Gastroesophageal sphincter (tissue), 4 donors: ENCODE data around the gene ARF6. TPM values are rescaled to one million over a fixed set of nuclear protein-coding genes. Genes with fewer than 3 reads are reported as not detected.
A peak's percentile ranks its signal among the peaks of the same experiment; 100 is the strongest.
"Not testable (repeated sequence)": the region's sequence is repeated elsewhere in the genome, so short reads cannot be mapped to it uniquely, and the experiment has no call there.

Experiments
- ATAC-seq: fragments of 150-250 bp; one replicate; pipeline ENCODE4 v1.9.1; 2016; ENCODE audit warnings: mild to moderate bottlenecking, moderate library complexity
- H3K27ac ChIP-seq, 4 donors: fragments of 200-600 bp; sonication (generic) in 3 of 4; 1 replicate in 3 of 4; 2 replicates in 1 of 4; pipeline ENCODE4 v1.5.1; 2016 to 2019
- H3K27me3 ChIP-seq: fragments of 200-600 bp; sonication (generic); one replicate; pipeline ENCODE4 v1.5.1; 2019
- H3K36me3 ChIP-seq, 2 donors: fragments of 200-600 bp; sonication (generic); one replicate each; pipeline ENCODE4 v1.5.1; 2019; ENCODE audit warnings: control low read depth in 1 of 2
- H3K4me1 ChIP-seq, 3 donors: fragments of 200-600 bp; sonication (generic); 1 replicate in 2 of 3; 2 replicates in 1 of 3; pipeline ENCODE4 v1.5.1; 2016 to 2019; ENCODE audit warnings: control low read depth in 2 of 3
- H3K4me3 ChIP-seq, 2 donors: fragments of 200-600 bp; sonication (generic); one replicate each; pipeline ENCODE4 v1.5.1; 2019; ENCODE audit warnings: mild to moderate bottlenecking in 1 of 2, moderate library complexity in 1 of 2
- H3K9me3 ChIP-seq, 3 donors: fragments of 200-600 bp; sonication (generic); one replicate each; pipeline ENCODE4 v1.5.1; 2017 to 2019; ENCODE audit warnings: control low read depth in 2 of 3
- EP300 ChIP-seq: sonication (generic); formaldehyde crosslinking; IDR thresholded peaks from one replicate; pipeline ENCODE4 v1.6.1; 2017; ENCODE audit warnings: antibody characterized with exemption, mild to moderate bottlenecking
- POLR2A ChIP-seq, 2 donors: fragments of 450-650 bp; IDR thresholded peaks; one replicate each; pipeline ENCODE4 v1.6.1; 2017; ENCODE audit warnings: antibody characterized with exemption in 2 of 2, mild to moderate bottlenecking in 2 of 2, moderate library complexity in 1 of 2
- POLR2AphosphoS5 ChIP-seq: sonication (generic); formaldehyde crosslinking; IDR thresholded peaks from one replicate; pipeline ENCODE4 v1.6.1; 2017; ENCODE audit warnings: antibody characterized with exemption
- WGBS, 2 donors: methylation state at CpG; one replicate each; pipeline ENCODE4 v1.1.5; 2018; ENCODE audit warnings: low coverage in 1 of 2; 5-methylcytosine and 5-hydroxymethylcytosine counted together
- total RNA-seq, 4 donors: library from RNA; depleted of rRNA; stranded (reverse); fragments of >200 nt; gene quantifications; one replicate each; pipeline ENCODE4 v1.1.0, GENCODE V29; 2016
- TF ChIP-seq, protein P1 (sequence below), 4 experiments: fragments of 200-600 bp in 2 of 4; fragments of 450-650 bp in 2 of 4; sonication (generic) in 1 of 4; IDR thresholded peaks; one replicate each; pipeline ENCODE4 v1.5.1; 2017 to 2019; ENCODE audit warnings: antibody characterized with exemption in 4 of 4, mild to moderate bottlenecking in 2 of 4, moderate library complexity in 2 of 4

ARF6 gene
- total RNA-seq, 4 donors from 2014 or later, result 43.1 to 59.6 (median 51.3) TPM

DNA sequence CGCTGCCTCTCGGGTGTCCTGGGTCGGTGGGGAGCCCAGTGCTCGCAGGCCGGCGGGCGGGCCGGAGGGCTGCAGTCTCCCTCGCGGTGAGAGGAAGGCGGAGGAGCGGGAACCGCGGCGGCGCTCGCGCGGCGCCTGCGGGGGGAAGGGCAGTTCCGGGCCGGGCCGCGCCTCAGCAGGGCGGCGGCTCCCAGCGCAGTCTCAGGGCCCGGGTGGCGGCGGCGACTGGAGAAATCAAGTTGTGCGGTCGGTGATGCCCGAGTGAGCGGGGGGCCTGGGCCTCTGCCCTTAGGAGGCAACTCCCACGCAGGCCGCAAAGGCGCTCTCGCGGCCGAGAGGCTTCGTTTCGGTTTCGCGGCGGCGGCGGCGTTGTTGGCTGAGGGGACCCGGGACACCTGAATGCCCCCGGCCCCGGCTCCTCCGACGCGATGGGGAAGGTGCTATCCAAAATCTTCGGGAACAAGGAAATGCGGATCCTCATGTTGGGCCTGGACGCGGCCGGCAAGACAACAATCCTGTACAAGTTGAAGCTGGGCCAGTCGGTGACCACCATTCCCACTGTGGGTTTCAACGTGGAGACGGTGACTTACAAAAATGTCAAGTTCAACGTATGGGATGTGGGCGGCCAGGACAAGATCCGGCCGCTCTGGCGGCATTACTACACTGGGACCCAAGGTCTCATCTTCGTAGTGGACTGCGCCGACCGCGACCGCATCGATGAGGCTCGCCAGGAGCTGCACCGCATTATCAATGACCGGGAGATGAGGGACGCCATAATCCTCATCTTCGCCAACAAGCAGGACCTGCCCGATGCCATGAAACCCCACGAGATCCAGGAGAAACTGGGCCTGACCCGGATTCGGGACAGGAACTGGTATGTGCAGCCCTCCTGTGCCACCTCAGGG, 679 bp downstream of the ARF6 start:
- no peaks in the 10 kb centered on the region for H3K27me3 ChIP-seq
- peaks cover 0 to 57% (median 30%) of the 10 kb centered on the region in 3 donors for H3K4me1 ChIP-seq
- peak overlapping the region; percentile 99 to 100 (median 100) for H3K27ac ChIP-seq
- WGBS, 2 donors, result 2% methylated on average over 12 of the region's 85 CpGs; no CpG with 5 or more reads in 1 of the 2 donors
- TF ChIP-seq POLR2A (IDR thresholded peaks at IDR 0.05) (no peak), POLR2AphosphoS5 (no peak), EP300 (no peak)
- TF ChIP-seq, protein P1, sequence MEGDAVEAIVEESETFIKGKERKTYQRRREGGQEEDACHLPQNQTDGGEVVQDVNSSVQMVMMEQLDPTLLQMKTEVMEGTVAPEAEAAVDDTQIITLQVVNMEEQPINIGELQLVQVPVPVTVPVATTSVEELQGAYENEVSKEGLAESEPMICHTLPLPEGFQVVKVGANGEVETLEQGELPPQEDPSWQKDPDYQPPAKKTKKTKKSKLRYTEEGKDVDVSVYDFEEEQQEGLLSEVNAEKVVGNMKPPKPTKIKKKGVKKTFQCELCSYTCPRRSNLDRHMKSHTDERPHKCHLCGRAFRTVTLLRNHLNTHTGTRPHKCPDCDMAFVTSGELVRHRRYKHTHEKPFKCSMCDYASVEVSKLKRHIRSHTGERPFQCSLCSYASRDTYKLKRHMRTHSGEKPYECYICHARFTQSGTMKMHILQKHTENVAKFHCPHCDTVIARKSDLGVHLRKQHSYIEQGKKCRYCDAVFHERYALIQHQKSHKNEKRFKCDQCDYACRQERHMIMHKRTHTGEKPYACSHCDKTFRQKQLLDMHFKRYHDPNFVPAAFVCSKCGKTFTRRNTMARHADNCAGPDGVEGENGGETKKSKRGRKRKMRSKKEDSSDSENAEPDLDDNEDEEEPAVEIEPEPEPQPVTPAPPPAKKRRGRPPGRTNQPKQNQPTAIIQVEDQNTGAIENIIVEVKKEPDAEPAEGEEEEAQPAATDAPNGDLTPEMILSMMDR (IDR thresholded peaks at IDR 0.05), result peak in 1 of 4 experiments; percentile 6
- peak; percentile 68 for ATAC-seq
- peak overlapping the region; percentile 97 to 99 for H3K4me3 ChIP-seq
- no peaks in the 10 kb centered on the region for H3K9me3 ChIP-seq
- H3K36me3 ChIP-seq, result no peaks in the 10 kb centered on the region

DNA sequence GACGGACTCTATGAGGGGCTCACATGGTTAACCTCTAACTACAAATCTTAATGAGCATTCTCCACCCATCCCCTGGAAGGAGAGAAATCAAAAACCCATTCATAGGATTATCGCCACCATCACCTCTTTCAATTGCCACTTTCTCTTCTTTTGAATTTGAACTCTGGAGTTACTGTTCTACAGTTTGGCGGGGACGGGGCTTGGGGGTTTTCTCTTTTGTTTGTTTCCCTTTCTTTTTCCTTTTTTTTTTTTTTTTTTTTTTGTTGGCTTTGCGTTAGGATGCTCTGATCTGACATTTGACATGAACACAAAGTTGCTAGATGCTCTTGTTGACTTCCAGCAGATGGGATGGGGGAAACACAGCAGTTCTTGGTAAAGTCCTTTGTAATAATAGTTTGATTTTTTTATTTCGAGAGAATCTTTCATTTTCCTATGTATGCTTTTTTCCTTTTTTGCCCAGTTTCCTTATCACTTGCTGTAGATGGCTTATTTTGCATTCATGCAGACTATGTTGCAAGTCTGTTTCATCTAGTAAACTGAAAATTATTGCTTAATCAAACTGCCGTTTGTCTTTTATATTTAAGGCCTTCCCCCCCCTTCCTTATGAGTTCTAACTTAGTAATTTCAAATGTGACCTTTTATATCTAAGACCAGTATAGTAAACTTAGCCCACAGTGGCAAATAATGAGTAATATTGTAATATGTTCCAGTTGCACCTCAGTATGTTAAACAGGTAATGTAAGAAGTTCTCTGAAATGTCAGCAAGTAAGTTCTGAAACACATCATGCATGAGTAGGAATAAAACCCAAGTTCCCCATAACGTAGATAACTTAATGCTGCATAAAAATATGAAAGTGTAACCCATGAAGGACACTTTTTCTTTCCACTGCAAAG, 1.6 kb downstream of the ARF6 start:
- not testable (repeated sequence) for ATAC-seq, H3K9me3 ChIP-seq, H3K36me3 ChIP-seq, H3K27me3 ChIP-seq
- Histone ChIP-seq H3K27ac (peak overlapping the region; percentile 99 to 100 (median 100)), H3K4me3 (peak overlapping the region; percentile 97 to 99), H3K4me1 (peaks cover 0 to 64% (median 30%) of the 10 kb centered on the region in 3 donors)
- 1 to 19% methylated on average over 5 to 7 of the region's 8 CpGs for WGBS, 2 donors

DNA sequence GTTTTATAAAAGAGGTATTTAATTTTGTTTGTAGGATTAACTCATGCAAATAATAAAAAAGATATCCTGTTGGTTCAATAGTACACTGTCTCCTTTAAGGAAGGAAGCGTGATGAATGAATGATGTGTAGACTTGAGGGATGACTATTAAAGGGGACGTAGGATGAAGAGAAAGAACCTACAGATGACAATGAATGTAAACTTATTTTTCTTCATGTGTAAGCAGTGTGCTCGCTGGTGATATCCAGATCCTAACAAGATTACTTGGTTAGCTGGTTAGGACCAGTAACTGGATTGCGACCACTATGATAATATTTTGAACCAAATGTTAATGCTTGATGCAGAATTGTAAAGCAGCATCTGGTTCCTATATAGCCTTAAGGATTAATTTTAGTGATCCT, 2.6 kb downstream of the ARF6 start:
- TF ChIP-seq POLR2A (IDR thresholded peaks at IDR 0.05) (no peak), EP300 (no peak)
- WGBS, 2 donors, result 25 to 29% methylated on average over 4 of the region's 4 CpGs
- Histone ChIP-seq H3K27ac (peak overlapping the region in 3 of 4 donors; percentile 12 to 100 (median 46)), H3K36me3 (no peaks in the 10 kb centered on the region), H3K9me3 (no peaks in the 10 kb centered on the region), H3K4me3 (peak overlapping the region; percentile 14 to 99), H3K27me3 (no peaks in the 10 kb centered on the region), H3K4me1 (peaks cover 0 to 64% (median 30%) of the 10 kb centered on the region in 3 donors)
- ATAC-seq, result no peak

DNA sequence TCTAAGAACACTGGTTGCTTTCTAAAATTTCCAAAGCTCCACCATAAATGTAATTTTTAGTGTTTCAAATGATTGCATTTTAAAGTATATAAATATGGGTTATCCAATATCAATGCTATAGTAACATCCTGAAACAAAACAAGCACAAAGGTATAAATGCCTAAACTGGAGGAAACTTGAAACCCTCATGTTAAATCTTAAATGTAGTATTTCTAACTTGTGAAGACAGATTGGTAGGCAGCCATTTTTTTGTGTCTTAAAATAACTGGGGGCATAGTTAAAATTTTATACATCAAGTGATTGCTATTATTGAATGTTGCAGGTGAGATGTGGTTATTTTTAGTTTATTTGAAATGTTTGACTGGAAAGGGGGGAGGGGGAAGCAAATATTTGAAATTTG, 3.4 kb downstream of the ARF6 start:
- not testable (repeated sequence) for H3K9me3 ChIP-seq, H3K27me3 ChIP-seq, ATAC-seq, H3K36me3 ChIP-seq
- H3K27ac ChIP-seq, result peak overlapping the region in 2 of 4 donors; percentile 46 to 100
- H3K4me3 ChIP-seq, result peak overlapping the region in 1 of 2 donors; percentile 99
- H3K4me1 ChIP-seq, result peaks cover 0 to 64% (median 30%) of the 10 kb centered on the region in 3 donors

DNA sequence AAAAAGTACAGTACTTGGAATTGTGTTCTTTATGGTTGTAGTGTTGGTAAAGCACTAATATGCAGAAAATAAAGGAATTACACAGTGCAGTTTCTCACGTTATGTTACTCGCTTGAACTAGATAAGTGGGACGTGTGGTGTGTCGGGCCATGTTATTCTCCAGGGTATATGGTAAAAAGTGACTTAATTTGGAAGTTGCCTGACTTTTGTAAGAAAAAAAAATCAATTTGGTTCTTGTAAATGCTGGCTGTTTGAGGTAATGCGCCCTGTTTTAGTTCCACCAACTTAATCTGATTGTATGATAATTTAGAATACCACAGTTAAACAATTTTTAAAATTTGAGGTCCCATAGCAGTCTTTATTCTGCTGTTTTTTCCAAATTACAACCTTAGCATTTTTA, 4.1 kb downstream of the ARF6 start:
- peak overlapping the region; percentile 4 to 99 for H3K4me3 ChIP-seq

DNA sequence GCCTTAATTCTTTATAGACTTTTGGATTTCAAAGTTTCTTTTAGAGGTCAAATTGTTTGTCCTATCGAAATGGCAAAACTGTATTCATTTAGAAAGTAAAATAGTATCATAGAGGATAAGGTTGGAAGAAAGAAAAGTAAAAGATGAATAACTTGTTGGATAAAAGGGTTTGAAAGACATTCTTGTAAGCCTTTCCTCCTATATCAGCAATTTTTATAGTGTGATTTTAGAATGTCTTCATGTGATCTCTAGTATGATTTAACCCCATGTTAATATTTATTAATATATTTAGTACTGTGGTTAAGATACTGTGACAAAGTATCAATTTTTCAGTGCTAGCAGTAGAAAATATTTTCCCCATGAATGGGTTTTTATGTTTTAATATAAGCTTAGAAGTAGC, 4.5 kb downstream of the ARF6 start:
- H3K27me3 ChIP-seq, result no peaks in the 10 kb centered on the region
- H3K27ac ChIP-seq, result peak overlapping the region in 2 of 4 donors; percentile 4 to 9
- TF ChIP-seq, protein P1 (IDR thresholded peaks at IDR 0.05), result no peak
- TF ChIP-seq POLR2A (IDR thresholded peaks at IDR 0.05) (no peak), EP300 (no peak), POLR2AphosphoS5 (no peak)
- no peaks in the 10 kb centered on the region for H3K36me3 ChIP-seq
- 20 to 50% methylated on average over 1 of the region's 1 CpG for WGBS, 2 donors
- no peak for ATAC-seq
- H3K4me3 ChIP-seq, result no peak overlapping the region
- peaks cover 0 to 55% (median 24%) of the 10 kb centered on the region in 3 donors for H3K4me1 ChIP-seq
- H3K9me3 ChIP-seq, result no peaks in the 10 kb centered on the region

More for the DNA sequence above, 4.1 kb downstream of the ARF6 start:
- no peak for ATAC-seq
- Histone ChIP-seq H3K27ac (peak overlapping the region in 2 of 4 donors; percentile 4 to 9), H3K9me3 (no peaks in the 10 kb centered on the region), H3K27me3 (no peaks in the 10 kb centered on the region), H3K4me1 (peaks cover 0 to 58% (median 25%) of the 10 kb centered on the region in 3 donors), H3K36me3 (no peaks in the 10 kb centered on the region)
- WGBS, 2 donors, result 20 to 52% methylated on average over 5 of the region's 5 CpGs
- TF ChIP-seq EP300 (no peak), POLR2A (IDR thresholded peaks at IDR 0.05) (no peak)
- TF ChIP-seq, protein P1 (IDR thresholded peaks at IDR 0.05), result no peak
